HEK293 (cell line): ENCODE results near the gene MAF.

Source experiments
- YY1 ChIP-seq: fragments of 450-650 bp; formaldehyde crosslinking; IDR thresholded peaks from 2 replicates; pipeline ENCODE4 v1.5.1; 2018; ENCODE audit warnings: missing biosample characterization, missing genetic modification characterization
- ZNF140 ChIP-seq: fragments of 450-650 bp; formaldehyde crosslinking; IDR thresholded peaks from 2 replicates; pipeline ENCODE4 v1.5.1; 2016; ENCODE audit warnings: missing biosample characterization, missing genetic modification characterization
- ZNF146 ChIP-seq: fragments of 450-650 bp; formaldehyde crosslinking; IDR thresholded peaks from 2 replicates; pipeline ENCODE4 v1.5.1; 2016; ENCODE audit warnings: missing biosample characterization, missing genetic modification characterization
- ZNF558 ChIP-seq: fragments of 450-650 bp; formaldehyde crosslinking; IDR thresholded peaks from 2 replicates; pipeline ENCODE4 v1.5.1; 2016; ENCODE audit warnings: missing biosample characterization, missing genetic modification characterization
- TF ChIP-seq, protein P1 (sequence below): fragments of 450-650 bp; formaldehyde crosslinking; IDR thresholded peaks from 2 replicates; pipeline ENCODE4 v1.5.1; 2016; ENCODE audit warnings: missing biosample characterization, missing genetic modification characterization
- TF ChIP-seq, protein P2 (sequence below): fragments of 450-650 bp; formaldehyde crosslinking; IDR thresholded peaks from 2 replicates; pipeline ENCODE4 v1.5.1; 2016; ENCODE audit warnings: missing biosample characterization, missing genetic modification characterization, low read depth

DNA sequence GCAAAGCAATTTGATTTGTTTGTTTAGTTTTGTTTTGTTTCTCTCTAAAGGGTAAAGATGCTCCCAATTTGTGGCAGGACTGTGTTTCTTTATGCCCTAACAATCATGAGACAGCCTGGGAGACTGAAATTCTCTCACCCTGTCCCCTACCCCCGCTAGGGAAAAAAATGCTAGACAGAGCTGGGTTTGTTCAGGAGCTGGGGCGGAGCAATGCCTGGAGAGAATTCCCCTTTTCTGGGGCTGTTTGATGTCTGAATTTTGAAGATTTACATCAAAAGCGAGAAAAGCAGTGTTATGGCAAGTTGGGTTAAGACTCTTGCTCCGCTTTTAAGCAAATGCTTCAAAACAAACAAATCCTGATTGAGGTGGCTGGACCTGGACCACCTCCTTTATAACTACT, 8.4 kb downstream of the MAF start:
- TF ChIP-seq, protein P1, sequence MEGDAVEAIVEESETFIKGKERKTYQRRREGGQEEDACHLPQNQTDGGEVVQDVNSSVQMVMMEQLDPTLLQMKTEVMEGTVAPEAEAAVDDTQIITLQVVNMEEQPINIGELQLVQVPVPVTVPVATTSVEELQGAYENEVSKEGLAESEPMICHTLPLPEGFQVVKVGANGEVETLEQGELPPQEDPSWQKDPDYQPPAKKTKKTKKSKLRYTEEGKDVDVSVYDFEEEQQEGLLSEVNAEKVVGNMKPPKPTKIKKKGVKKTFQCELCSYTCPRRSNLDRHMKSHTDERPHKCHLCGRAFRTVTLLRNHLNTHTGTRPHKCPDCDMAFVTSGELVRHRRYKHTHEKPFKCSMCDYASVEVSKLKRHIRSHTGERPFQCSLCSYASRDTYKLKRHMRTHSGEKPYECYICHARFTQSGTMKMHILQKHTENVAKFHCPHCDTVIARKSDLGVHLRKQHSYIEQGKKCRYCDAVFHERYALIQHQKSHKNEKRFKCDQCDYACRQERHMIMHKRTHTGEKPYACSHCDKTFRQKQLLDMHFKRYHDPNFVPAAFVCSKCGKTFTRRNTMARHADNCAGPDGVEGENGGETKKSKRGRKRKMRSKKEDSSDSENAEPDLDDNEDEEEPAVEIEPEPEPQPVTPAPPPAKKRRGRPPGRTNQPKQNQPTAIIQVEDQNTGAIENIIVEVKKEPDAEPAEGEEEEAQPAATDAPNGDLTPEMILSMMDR (tag by site-specific recombination), result no peak
- TF ChIP-seq, protein P2, sequence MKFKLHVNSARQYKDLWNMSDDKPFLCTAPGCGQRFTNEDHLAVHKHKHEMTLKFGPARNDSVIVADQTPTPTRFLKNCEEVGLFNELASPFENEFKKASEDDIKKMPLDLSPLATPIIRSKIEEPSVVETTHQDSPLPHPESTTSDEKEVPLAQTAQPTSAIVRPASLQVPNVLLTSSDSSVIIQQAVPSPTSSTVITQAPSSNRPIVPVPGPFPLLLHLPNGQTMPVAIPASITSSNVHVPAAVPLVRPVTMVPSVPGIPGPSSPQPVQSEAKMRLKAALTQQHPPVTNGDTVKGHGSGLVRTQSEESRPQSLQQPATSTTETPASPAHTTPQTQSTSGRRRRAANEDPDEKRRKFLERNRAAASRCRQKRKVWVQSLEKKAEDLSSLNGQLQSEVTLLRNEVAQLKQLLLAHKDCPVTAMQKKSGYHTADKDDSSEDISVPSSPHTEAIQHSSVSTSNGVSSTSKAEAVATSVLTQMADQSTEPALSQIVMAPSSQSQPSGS (tag by site-specific recombination), result no peak
- no peak for TF ChIP-seq ZNF558 (tag by site-specific recombination)
- no peak for TF ChIP-seq ZNF146 (tag by site-specific recombination)
- no peak for TF ChIP-seq ZNF140
- no peak for TF ChIP-seq YY1 (tag by site-specific recombination)
